MM.1S (cell line): ENCODE measurements around the gene CYP27A1.

Experiments
- DNase-seq: peaks from one replicate; pipeline ENCODE4 v3.0.0-alpha.2; 2015
- H2AFZ ChIP-seq: fragments of 300-600 bp; sonication (generic); 2 replicates; pipeline ENCODE4 v1.6.0; 2016; ENCODE audit warnings: antibody characterized with exemption, low read length
- H3F3A ChIP-seq: fragments of 300-600 bp; sonication (generic); 2 replicates; pipeline ENCODE4 v1.6.1; 2016; ENCODE audit warnings: mild to moderate bottlenecking, antibody characterized with exemption, low read length, moderate library complexity, mixed read lengths; ENCODE audit not compliant: insufficient read depth
- H3K27ac ChIP-seq: fragments of 300-600 bp; sonication (generic); 2 replicates; pipeline ENCODE4 v1.5.1; 2016; ENCODE audit warnings: mild to moderate bottlenecking, low read length
- H3K27me3 ChIP-seq: fragments of 300-600 bp; sonication (generic); replicated peaks from 2 replicates; pipeline ENCODE4 v1.6.0; 2016; ENCODE audit warnings: low read length; ENCODE audit not compliant: insufficient read depth
- H3K36me3 ChIP-seq: fragments of 300-600 bp; sonication (generic); replicated peaks from 2 replicates; pipeline ENCODE4 v1.6.1; 2016; ENCODE audit warnings: mild to moderate bottlenecking, low read length, mixed read lengths; ENCODE audit not compliant: insufficient read depth
- H3K4me1 ChIP-seq: fragments of 300-600 bp; sonication (generic); 2 replicates; pipeline ENCODE4 v1.6.1; 2016; ENCODE audit warnings: low read length, mixed read lengths
- H3K4me2 ChIP-seq: fragments of 300-600 bp; sonication (generic); 2 replicates; pipeline ENCODE4 v1.6.0; 2016; ENCODE audit warnings: low read depth, low read length
- H3K4me3 ChIP-seq: fragments of 300-600 bp; sonication (generic); 2 replicates; pipeline ENCODE4 v1.5.1; 2016; ENCODE audit warnings: low read length, mixed read lengths
- H3K79me2 ChIP-seq: fragments of 300-600 bp; sonication (generic); 2 replicates; pipeline ENCODE4 v1.6.1; 2016; ENCODE audit warnings: mixed run types, low read length, mixed read lengths
- H3K9ac ChIP-seq: fragments of 300-600 bp; sonication (generic); 2 replicates; pipeline ENCODE4 v1.6.1; 2016; ENCODE audit warnings: low read length, mixed read lengths
- H3K9me2 ChIP-seq: fragments of 300-600 bp; sonication (generic); replicated peaks from 2 replicates; pipeline ENCODE4 v1.6.1; 2016; ENCODE audit warnings: mild to moderate bottlenecking, low read length, mixed read lengths; ENCODE audit not compliant: insufficient read depth
- H3K9me3 ChIP-seq: fragments of 300-600 bp; sonication (generic); replicated peaks from 2 replicates; pipeline ENCODE4 v1.6.1; 2016; ENCODE audit warnings: mild to moderate bottlenecking, low read length, mixed read lengths; ENCODE audit not compliant: insufficient read depth
- H4K20me1 ChIP-seq: fragments of 300-600 bp; sonication (generic); 2 replicates; pipeline ENCODE4 v1.6.1; 2016; ENCODE audit warnings: mild to moderate bottlenecking, low read length, moderate library complexity, mixed read lengths; ENCODE audit not compliant: insufficient read depth
- EZH2 ChIP-seq: fragments of 300-600 bp; sonication (generic); optimal IDR thresholded peaks from 2 replicates; pipeline ENCODE3; 2017; ENCODE audit warnings: low read depth, mild to moderate bottlenecking, antibody characterized with exemption, low read length, mixed read lengths
- EZH2phosphoT487 ChIP-seq: fragments of 300-600 bp; sonication (generic); IDR thresholded peaks from 2 replicates; pipeline ENCODE4 v1.6.1; 2018; ENCODE audit warnings: antibody characterized with exemption, low read length
- TF ChIP-seq, protein P1 (sequence below): fragments of 300-600 bp; sonication (generic); IDR thresholded peaks from 2 replicates; pipeline ENCODE4 v1.5.1; 2016; ENCODE audit warnings: antibody characterized with exemption, low read length, mixed read lengths

The CYP27A1 gene

DNA sequence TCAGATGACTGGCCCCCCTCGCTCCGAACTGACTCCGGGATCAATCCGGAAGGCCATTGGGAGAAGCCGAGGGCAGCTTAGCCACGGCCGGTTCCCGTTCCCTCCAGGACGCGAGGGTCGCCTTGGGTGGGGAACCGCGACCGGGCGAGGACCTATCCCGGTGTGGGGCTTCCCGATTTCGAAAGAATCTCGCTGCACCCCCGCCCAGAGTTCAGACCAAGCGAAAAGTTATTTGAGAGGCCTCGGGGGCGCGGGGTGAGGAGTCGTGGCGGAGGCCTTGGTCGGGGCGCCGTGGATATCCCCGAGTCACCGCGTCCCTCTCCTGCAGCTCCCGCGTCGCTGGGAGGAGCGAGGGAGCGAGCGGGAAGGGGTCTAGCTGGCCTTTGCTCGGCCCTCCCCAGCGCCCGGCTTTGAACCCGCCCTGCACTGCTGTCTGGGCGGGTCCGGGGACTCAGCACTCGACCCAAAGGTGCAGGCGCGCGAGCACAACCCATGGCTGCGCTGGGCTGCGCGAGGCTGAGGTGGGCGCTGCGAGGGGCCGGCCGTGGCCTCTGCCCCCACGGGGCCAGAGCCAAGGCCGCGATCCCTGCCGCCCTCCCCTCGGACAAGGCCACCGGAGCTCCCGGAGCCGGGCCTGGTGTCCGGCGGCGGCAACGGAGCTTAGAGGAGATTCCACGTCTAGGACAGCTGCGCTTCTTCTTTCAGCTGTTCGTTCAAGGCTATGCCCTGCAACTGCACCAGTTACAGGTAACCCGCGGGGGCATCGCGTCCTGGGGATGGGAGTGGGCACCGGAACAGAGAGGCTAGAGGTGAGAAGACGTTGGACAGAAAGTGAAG, at the start of gene CYP27A1:
Gene CYP27A1 (plus strand): TSS at position 457 of the 837 bp plus-strand sequence. CDS start 36 bp downstream, at position 493.
- Histone ChIP-seq H4K20me1 (no peaks in the 10 kb centered on the region), H3K9ac (no peak within 1 kb of the TSS), H3K4me3 (no peak within 1 kb of the TSS), H3K36me3 (no peaks in the 10 kb centered on the region), H2AFZ (no peak within 1 kb of the TSS), H3K27me3 (no peaks in the 10 kb centered on the region), H3K4me1 (no peaks in the 10 kb centered on the region), H3K9me3 (no peaks in the 10 kb centered on the region), H3K4me2 (no peak within 1 kb of the TSS), H3K9me2 (no peaks in the 10 kb centered on the region), H3K27ac (no peak within 1 kb of the TSS), H3F3A (no peaks in the 10 kb centered on the region), H3K79me2 (no peaks in the 10 kb centered on the region)
- TF ChIP-seq EZH2phosphoT487 = no peak
- no peak for TF ChIP-seq EZH2
- TF ChIP-seq, protein P1, sequence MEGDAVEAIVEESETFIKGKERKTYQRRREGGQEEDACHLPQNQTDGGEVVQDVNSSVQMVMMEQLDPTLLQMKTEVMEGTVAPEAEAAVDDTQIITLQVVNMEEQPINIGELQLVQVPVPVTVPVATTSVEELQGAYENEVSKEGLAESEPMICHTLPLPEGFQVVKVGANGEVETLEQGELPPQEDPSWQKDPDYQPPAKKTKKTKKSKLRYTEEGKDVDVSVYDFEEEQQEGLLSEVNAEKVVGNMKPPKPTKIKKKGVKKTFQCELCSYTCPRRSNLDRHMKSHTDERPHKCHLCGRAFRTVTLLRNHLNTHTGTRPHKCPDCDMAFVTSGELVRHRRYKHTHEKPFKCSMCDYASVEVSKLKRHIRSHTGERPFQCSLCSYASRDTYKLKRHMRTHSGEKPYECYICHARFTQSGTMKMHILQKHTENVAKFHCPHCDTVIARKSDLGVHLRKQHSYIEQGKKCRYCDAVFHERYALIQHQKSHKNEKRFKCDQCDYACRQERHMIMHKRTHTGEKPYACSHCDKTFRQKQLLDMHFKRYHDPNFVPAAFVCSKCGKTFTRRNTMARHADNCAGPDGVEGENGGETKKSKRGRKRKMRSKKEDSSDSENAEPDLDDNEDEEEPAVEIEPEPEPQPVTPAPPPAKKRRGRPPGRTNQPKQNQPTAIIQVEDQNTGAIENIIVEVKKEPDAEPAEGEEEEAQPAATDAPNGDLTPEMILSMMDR = no peak
- no peak for DNase-seq

DNA sequence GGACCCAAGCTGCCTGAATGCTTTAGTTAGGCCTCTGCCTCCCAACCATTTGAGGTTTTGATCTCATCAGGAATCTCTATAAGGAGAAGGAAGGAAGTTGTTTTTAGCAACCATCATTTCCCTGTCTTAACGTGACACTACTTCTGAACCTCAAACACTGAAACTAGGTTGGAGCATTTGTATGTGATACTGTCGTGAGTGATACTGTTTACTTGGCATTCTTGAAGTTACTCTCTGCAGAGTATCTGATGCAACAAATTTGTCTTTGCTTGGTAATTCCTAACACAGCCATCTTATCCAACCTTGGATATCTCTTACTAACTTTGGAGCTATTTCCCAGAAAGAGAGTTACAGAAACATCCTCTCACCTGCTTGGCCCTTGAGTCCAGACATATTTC, 49.2 kb upstream of the CYP27A1 start:
- Histone ChIP-seq H3K4me1 (peaks cover 24% of the 10 kb centered on the region), H3K9me2 (no peaks in the 10 kb centered on the region), H4K20me1 (no peaks in the 10 kb centered on the region), H3K27me3 (no peaks in the 10 kb centered on the region), H3K9me3 (no peaks in the 10 kb centered on the region), H3K36me3 (peaks cover 3% of the 10 kb centered on the region; the same call in 1 of the 2 replicates), H3K4me3 (no peak overlapping the region), H3F3A (0 out of 2 replicates have a peak, but pooled peaks cover 4% of the 10 kb centered on the region), H3K9ac (no peak overlapping the region), H3K4me2 (peak overlapping the region; percentile 3; the same call in 1 of the 2 replicates), H3K79me2 (peaks cover 79% of the 10 kb centered on the region), H2AFZ (no peak overlapping the region), H3K27ac (peak overlapping the region; percentile 27; the same call in 1 of the 2 replicates)
- no peak for TF ChIP-seq EZH2
- no peak for TF ChIP-seq EZH2phosphoT487
- TF ChIP-seq, protein P1 = no peak
- peak; percentile 24 for DNase-seq

DNA sequence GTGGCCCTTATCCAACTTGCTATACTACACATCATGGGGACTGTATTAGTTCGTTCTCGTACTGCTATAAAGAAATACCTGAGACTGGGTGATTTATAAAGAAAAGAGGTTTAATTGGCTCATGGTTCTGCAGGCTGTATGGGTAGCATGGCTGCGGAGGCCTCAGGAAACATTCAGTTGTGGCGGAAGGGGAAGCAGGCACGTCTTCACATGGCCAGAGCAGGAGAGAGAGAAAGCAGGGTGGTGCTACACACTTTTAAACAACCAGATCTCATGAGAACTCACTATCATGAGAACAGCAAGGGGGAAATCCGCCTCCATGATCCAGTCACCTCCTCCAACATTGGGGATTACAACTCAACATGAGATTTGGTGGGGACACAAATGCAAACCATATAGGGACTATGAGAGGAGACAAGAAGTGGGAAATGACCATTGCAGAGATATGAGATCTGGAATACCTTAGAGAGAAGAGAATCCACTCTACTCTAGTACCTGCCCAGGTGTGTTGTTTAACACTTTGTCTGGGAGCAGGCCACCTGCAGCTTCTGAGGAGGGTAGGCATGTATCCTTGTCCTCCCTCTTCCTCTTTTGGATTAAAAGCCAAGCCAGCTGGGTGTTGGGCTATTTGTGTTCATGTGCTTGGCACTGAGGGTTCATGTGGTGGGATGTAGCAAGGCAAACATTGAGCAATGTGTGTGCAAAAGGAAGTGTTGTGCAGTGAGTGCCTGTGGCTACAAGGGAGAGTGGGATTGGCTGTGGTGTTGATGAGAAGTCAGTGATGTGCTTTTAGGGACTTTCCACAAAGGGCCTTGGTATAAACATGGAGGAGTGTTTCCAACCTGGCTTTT, 48.6 kb upstream of the CYP27A1 start:
- peak overlapping the region; percentile 27; the same call in 1 of the 2 replicates for H3K27ac ChIP-seq

More for the DNA sequence above, 48.6 kb upstream of the CYP27A1 start:
- no peak overlapping the region for H3K9ac ChIP-seq
- no peak overlapping the region for H3K4me3 ChIP-seq
- peak; percentile 59 for DNase-seq
- H3K9me3 ChIP-seq = no peaks in the 10 kb centered on the region
- H3K79me2 ChIP-seq = peaks cover 83% of the 10 kb centered on the region
- H3K4me1 ChIP-seq = peaks cover 24% of the 10 kb centered on the region
- no peaks in the 10 kb centered on the region for H3K9me2 ChIP-seq
- H3K4me2 ChIP-seq = peak overlapping the region; percentile 3; the same call in 1 of the 2 replicates
- no peak overlapping the region for H2AFZ ChIP-seq
- H3F3A ChIP-seq = 0 out of 2 replicates have a peak, but pooled peaks cover 4% of the 10 kb centered on the region
- no peaks in the 10 kb centered on the region for H4K20me1 ChIP-seq
- peaks cover 3% of the 10 kb centered on the region; the same call in 1 of the 2 replicates for H3K36me3 ChIP-seq
- TF ChIP-seq EZH2phosphoT487 (no peak), EZH2 (no peak)
- TF ChIP-seq, protein P1 = no peak
- no peaks in the 10 kb centered on the region for H3K27me3 ChIP-seq
